NB4 (cell line): ENCODE data around the gene ABHD5.
"Not testable (repeated sequence)": the region's sequence is repeated elsewhere in the genome, so short reads cannot be mapped to it uniquely, and the experiment has no call there.

Source experiments
- DNase-seq: peaks from one replicate; pipeline ENCODE4 v3.0.0; 2010; ENCODE audit warnings: low read depth
- H3K4me3 ChIP-seq: one replicate; pipeline ENCODE4 v1.5.1; 2011; ENCODE audit warnings: mild to moderate bottlenecking, low read depth, low read length, moderate library complexity
- CTCF ChIP-seq: IDR thresholded peaks from one replicate; pipeline ENCODE4 v1.5.1; 2012; ENCODE audit warnings: low read depth, low read length
- MYC ChIP-seq: IDR thresholded peaks from 2 replicates; pipeline ENCODE4 v1.6.1; 2011; ENCODE audit warnings: low read depth, low read length
- POLR2A ChIP-seq: IDR thresholded peaks from 2 replicates; pipeline ENCODE4 v1.6.1; 2011; ENCODE audit warnings: mild to moderate bottlenecking; ENCODE audit not compliant: insufficient read length; ENCODE audit errors: extremely low read depth
- TF ChIP-seq, protein P1 (sequence below): IDR thresholded peaks from 2 replicates; pipeline ENCODE4 v1.6.1; 2011; ENCODE audit warnings: low read depth, low read length

The ABHD5 gene

GRCh38 chr3:43649365-43649968, 41.3 kb upstream of the ABHD5 start:
- no peak overlapping the region for H3K4me3 ChIP-seq
- DNase-seq = no peak
- TF ChIP-seq POLR2A = no peak
- TF ChIP-seq, protein P1, sequence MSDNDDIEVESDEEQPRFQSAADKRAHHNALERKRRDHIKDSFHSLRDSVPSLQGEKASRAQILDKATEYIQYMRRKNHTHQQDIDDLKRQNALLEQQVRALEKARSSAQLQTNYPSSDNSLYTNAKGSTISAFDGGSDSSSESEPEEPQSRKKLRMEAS = no peak
- no peak for TF ChIP-seq CTCF
- no peak for TF ChIP-seq MYC

GRCh38 chr3:43650345-43650744, 40.4 kb upstream of the ABHD5 start:
- no peak overlapping the region for H3K4me3 ChIP-seq
- no peak for DNase-seq
- TF ChIP-seq POLR2A = no peak
- TF ChIP-seq, protein P1 = no peak
- TF ChIP-seq MYC = no peak
- no peak for TF ChIP-seq CTCF

- not testable (repeated sequence) for H3K4me3 ChIP-seq, DNase-seq
Observed at GRCh38 chr3:43656390-43656789, 34.3 kb upstream of the ABHD5 start.

GRCh38 chr3:43659250-43659880, 31.4 kb upstream of the ABHD5 start:
- no peak for TF ChIP-seq POLR2A
- TF ChIP-seq, protein P1 = no peak
- no peak for TF ChIP-seq CTCF
- no peak for TF ChIP-seq MYC
- DNase-seq = no peak
- no peak overlapping the region for H3K4me3 ChIP-seq

DNA sequence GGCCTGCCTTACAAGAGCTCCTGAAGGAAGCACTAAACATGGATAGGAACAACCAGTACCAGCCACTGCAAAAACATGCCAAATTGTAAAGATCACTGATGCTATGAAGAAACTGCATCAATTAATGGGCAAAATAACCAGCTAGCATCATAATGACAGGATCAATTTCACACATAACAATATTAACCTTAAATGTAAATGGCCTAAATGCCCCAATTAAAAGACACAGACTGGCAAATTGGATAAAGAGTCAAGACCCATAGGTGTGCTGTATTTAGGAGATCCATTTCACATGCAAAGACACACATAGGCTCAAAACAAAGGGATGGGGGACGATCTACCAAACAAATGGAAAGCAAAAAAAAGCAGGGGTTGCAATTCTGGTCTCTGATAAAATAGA, 29.4 kb upstream of the ABHD5 start:
- DNase-seq, H3K4me3 ChIP-seq: not testable (repeated sequence)

DNA sequence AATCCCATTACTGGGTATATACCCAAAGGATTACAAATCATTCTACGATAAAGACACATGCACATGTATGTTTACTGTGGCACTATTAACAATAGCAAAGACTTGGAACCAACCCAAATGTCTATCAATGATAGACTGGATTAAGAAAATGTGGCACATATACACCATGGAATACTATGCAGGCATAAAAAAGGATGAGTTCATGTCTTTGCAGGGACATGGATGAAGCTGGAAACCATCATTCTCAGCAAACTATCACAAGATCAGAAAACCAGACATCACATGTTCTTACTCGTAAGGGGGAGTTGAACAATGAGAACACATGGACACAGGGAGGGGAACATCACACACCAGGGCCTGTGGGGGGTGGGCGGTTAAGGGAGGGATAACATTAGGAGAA, 25.7 kb upstream of the ABHD5 start:
- not testable (repeated sequence) for H3K4me3 ChIP-seq, DNase-seq

DNA sequence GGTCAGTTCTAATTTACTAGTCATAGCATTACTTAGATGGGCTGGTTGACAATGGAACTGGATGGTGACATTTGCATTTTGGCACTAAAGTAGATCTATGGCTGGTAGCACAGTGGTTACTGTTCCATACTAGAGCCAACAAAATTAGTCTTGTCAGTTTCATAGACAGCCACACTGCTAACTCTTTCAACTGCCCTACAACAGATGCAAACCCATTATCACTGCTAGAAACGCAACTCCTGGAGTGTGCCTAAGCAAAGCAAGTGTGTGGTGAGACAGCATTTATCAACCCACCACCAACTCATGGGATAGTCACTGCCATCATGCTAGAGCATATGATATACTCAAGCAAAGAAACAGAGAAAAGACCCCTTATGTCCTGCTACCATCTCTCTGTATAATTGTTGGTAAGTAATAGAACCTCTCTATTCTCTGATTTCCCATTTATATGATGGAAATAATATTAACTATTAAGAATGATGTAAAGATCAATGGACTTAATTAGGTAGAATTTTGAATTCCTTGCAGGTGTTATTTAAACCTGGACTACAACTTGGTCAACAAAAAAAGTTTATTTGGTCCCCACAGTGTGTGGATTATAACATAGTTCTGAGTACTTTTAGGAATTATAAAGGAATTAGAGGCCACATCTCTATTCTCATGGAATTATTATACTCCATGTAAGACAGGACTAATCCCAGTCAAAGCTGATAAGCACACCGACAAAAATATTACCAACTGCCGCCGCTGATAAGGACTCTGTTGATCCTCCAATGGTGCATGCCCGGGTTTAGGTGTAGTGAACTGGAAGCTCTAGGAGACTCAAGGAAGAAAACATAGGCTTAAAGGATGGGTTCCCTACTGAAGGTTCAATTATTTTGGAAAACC, 19.9 kb upstream of the ABHD5 start:
- no peak for DNase-seq
- H3K4me3 ChIP-seq = no peak overlapping the region
- TF ChIP-seq, protein P1 = no peak
- TF ChIP-seq MYC (no peak), POLR2A (no peak), CTCF (no peak)
